WI38 (cell line): Measurements from ENCODE around the gene GOLGA6L7.

ENCODE experiments used
- H3K4me3 ChIP-seq: 2 replicates; pipeline ENCODE4 v1.5.1; 2011; ENCODE audit warnings: low read depth, mild to moderate bottlenecking, control low read depth, low read length
- CTCF ChIP-seq: IDR thresholded peaks from 2 replicates; pipeline ENCODE4 v1.5.1; 2012; ENCODE audit warnings: low read depth, mild to moderate bottlenecking, control low read depth, low read length

GOLGA6L7 gene

DNA sequence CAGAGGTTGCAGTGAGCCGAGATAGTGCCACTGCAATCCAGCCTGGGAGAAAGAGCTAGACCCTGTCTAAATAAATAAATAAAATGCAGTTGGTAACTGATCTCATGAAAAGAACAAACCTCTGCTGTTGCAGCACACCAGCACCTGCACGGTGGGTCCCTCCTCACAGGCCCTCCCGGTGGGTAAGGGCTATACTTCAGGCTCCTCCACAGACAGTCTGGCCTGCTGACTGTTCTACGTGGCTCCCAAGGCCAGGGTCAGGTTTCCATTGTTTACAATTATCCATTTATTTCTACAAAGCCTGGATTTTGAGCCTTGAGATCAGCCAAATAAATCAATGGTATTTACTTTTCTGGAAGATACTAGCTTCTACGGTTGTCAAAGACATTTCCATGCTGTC, 32.2 kb upstream of the GOLGA6L7 start:
- no peak overlapping the region for H3K4me3 ChIP-seq
- no peak for TF ChIP-seq CTCF

DNA sequence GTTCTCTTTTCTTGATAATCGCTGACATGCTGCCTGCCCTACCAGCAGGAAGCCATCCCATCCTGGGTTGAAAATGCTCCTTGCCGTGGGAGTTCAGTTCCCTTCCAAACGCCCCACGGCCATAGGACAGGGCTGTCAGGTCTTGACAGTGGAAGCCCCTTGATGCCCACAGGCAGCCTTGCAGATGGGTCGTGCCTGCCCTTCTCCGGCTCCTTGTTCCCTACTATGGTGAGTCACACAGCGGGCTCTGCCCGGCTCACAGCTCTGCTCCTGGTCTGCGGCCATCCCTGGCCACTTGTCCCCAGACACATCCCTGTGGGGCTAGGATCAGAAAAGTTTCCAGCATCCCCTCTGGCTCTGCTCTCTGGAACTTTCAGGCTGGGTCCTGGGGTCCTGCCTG, 31.1 kb upstream of the GOLGA6L7 start:
- H3K4me3 ChIP-seq: no peak overlapping the region
- no peak for TF ChIP-seq CTCF

GRCh38 chr15:28878209-28878608, 29.8 kb upstream of the GOLGA6L7 start:
- no peak for TF ChIP-seq CTCF

DNA sequence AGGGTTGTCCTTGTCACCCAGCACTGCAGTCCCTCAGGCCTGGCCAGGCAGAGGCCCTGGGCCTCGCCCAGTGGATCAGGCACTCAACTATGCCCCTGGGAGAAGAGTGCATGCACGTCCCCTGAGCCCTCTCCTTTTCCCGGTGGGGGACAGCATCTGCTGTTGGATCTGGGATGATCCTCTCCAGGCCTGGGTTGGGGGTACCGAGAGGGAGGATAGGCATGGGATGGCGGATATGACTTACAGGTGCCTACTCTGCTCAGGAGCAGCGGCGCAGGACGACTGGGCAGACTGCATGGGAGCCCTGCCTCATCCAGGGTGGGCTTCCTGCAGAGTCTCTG, 28.4 kb upstream of the GOLGA6L7 start:
- H3K4me3 ChIP-seq: no peak overlapping the region
- TF ChIP-seq CTCF: no peak

More at GRCh38 chr15:28878209-28878608, 29.8 kb upstream of the GOLGA6L7 start:
- no peak overlapping the region for H3K4me3 ChIP-seq

- no peak overlapping the region for H3K4me3 ChIP-seq
- TF ChIP-seq CTCF: no peak
Measured at GRCh38 chr15:28876131-28876844, 27.8 kb upstream of the GOLGA6L7 start.

- TF ChIP-seq CTCF: no peak
- no peak overlapping the region for H3K4me3 ChIP-seq
Measured at GRCh38 chr15:28875461-28876000, 27.1 kb upstream of the GOLGA6L7 start.

DNA sequence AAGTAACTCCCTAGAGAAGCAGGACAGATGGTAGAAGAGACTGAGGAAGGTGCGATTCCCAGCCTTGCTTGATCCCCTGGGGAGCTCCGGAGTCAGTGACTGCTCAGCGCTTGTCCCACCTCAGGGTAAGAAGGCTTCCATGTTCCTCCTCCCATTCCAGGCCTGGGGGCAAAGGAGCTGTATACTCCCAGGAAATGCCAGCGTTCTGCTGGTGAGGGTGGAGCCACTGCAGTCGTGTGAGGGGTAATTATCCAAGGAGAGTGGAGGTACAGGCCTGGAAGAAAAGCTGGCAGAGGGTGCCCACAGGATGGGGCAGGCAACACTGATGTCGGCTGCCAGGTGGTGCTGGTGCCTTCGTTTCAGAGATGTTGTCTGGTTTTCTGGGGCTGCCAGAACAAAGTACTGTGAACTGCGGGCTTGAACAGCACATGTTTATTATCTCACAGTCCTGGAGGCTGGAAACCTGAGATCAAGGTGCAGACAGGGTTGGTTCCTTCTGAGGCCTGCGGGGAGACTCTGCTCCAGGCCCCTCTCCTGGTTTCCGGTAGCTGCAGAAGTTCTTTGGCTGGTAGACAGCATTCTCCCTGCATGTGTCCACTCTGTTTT, 25.2 kb upstream of the GOLGA6L7 start:
- no peak overlapping the region for H3K4me3 ChIP-seq
- TF ChIP-seq CTCF: no peak
